ENCODE data around the gene TAS2R40. TPM values are rescaled to one million over a fixed set of nuclear protein-coding genes. Genes with fewer than 3 reads are reported as not detected.
A peak's percentile ranks its signal among the peaks of the same experiment; 100 is the strongest.
"Not testable (repeated sequence)": the region's sequence is repeated elsewhere in the genome, so short reads cannot be mapped to it uniquely, and the experiment has no call there.

The TAS2R40 gene
- total RNA-seq, result not detected

DNA sequence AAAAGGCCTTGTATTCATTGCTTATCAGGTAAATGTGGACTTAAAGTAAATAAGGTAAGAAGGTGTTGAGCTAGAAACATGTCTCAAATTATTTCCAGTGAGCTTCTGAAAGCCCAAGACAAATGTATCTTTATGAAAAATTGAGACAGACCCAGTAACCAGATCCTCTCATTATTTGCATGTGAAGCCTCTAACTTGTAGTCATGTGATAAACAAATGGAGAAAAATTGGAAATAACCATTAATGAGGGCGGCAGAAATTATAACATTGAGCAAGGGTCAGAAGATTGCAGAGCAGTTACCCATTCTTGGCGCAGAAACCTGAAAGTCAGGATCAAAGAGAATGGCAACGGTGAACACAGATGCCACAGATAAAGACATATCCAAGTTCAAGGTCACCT lies at the start of gene TAS2R40:
TAS2R40 (plus strand) TSS at position 301 of the 400 bp plus-strand sequence; CDS start at position 343, 42 bp downstream.
- 74 to 87% methylated on average over 3 of the region's 3 CpGs for WGBS, 2 donors
- no peak for DNase-seq (ENCODE audit: low spot score in 2 of 2)
- intact Hi-C loops (cut with DNase I; ENCODE audit: low total_unique reads), result no loop called here
- H3K4me3 ChIP-seq (ENCODE audit: low read depth, poor library complexity, severe bottlenecking), result no peak within 1 kb of the TSS
- TF ChIP-seq, protein P1, sequence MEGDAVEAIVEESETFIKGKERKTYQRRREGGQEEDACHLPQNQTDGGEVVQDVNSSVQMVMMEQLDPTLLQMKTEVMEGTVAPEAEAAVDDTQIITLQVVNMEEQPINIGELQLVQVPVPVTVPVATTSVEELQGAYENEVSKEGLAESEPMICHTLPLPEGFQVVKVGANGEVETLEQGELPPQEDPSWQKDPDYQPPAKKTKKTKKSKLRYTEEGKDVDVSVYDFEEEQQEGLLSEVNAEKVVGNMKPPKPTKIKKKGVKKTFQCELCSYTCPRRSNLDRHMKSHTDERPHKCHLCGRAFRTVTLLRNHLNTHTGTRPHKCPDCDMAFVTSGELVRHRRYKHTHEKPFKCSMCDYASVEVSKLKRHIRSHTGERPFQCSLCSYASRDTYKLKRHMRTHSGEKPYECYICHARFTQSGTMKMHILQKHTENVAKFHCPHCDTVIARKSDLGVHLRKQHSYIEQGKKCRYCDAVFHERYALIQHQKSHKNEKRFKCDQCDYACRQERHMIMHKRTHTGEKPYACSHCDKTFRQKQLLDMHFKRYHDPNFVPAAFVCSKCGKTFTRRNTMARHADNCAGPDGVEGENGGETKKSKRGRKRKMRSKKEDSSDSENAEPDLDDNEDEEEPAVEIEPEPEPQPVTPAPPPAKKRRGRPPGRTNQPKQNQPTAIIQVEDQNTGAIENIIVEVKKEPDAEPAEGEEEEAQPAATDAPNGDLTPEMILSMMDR (IDR thresholded peaks at IDR 0.05), result no peak
- no peak for TF ChIP-seq POLR2A (IDR thresholded peaks at IDR 0.05)

GRCh38 chr7:143172354-143172753 lies 49.5 kb upstream of the TAS2R40 start:
- WGBS, 2 donors, result 42% methylated on average over 4 of the region's 4 CpGs
- no peak overlapping the region for H3K4me3 ChIP-seq (ENCODE audit: low read depth, poor library complexity, severe bottlenecking)
- no peak for TF ChIP-seq POLR2A (IDR thresholded peaks at IDR 0.05)
- TF ChIP-seq, protein P1 (IDR thresholded peaks at IDR 0.05), result no peak
- DNase-seq (ENCODE audit: low spot score in 2 of 2), result peak in 1 of 2 donors; percentile 82
- intact Hi-C loops (cut with DNase I; ENCODE audit: low total_unique reads), result no loop called here

- intact Hi-C loops (cut with DNase I; ENCODE audit: low total_unique reads), result no loop called here
- no peak for TF ChIP-seq POLR2A (IDR thresholded peaks at IDR 0.05)
- TF ChIP-seq, protein P1 (IDR thresholded peaks at IDR 0.05), result no peak
- WGBS, 2 donors, result 93 to 95% methylated on average over 5 of the region's 5 CpGs
- no peak overlapping the region for H3K4me3 ChIP-seq (ENCODE audit: low read depth, poor library complexity, severe bottlenecking)
- no peak for DNase-seq (ENCODE audit: low spot score in 2 of 2)
Measured at GRCh38 chr7:143176128-143176527, 45.7 kb upstream of the TAS2R40 start.

DNA sequence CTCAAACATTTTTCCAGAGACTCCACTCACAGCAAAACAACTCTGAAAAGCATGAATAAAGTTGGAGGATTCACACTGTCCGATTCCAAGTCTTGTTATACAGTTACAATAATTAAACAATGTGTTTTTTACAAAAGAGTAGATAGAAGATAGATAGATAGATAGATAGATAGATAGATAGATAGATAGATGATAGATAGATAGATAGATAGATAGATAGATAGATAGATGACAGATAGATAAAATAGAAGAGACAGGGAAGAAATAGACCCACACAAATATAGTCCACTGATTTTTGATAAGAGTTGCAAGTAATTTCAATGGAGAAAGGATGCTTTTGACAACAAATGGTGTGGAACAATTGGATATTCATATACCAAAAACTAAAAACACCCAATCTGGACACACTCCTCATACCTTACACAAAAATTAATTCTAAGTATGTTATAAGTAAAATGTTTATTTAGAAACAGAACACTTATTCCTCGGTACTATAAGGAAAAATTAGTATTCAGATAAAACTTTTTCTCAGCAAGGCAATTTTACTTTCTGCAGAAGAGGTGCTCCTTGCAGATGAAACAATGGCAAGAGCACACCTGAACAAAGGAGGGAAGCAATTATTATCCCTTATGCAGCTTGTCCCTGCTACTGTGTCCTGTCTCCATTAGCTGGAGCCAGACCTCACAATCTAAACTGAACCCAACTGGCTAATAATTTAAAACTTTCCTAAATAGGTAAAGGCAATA lies 44.3 kb upstream of the TAS2R40 start:
- WGBS, 2 donors, result 80 to 90% methylated on average over 2 of the region's 2 CpGs
- intact Hi-C loops (cut with DNase I; ENCODE audit: low total_unique reads), result no loop called here
- no peak for DNase-seq (ENCODE audit: low spot score in 2 of 2)
- TF ChIP-seq, protein P1 (IDR thresholded peaks at IDR 0.05), result no peak
- no peak overlapping the region for H3K4me3 ChIP-seq (ENCODE audit: low read depth, poor library complexity, severe bottlenecking)

DNA sequence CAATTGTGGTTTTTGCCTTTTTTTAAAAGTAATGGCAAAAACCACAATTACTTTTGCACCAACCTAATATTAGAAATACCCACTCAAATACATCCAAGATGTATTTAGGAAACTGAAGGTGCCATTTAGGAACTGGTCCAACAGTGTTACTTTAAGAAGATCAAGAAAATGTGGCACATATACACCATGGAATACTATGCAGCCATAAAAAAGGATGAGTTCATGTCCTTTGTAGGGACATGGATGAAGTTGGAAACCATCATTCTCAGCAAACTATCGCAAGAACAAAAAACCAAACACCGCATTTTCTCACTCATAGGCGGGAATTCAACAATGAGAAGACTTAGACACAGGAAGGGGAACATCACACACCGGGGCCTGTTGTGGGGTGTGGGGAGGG lies 41.1 kb upstream of the TAS2R40 start:
- DNase-seq (ENCODE audit: low spot score in 2 of 2); H3K4me3 ChIP-seq (ENCODE audit: low read depth, poor library complexity, severe bottlenecking); intact Hi-C loops (cut with DNase I; ENCODE audit: low total_unique reads): not testable (repeated sequence)
- 95 to 97% methylated on average over 4 of the region's 4 CpGs for WGBS, 2 donors

DNA sequence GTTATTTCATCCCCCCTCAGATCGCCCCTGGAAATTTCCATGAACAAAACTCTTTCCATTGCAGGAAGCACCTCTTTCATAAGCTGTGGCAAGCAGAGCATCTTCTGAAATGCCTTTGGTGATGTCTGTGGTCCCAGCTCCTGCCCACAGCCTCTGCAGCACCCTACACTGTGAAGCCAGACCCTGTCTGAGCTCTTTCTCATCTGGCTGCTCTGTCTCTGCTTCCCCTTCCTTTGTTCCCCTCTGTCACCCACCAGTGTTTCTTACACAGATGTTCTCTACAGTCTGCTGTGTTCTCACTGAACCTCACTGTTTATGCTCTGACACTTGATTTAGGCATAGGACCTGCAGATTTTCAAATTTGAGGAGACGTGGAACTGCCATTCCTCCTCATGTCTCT lies 40.5 kb upstream of the TAS2R40 start:
- H3K4me3 ChIP-seq (ENCODE audit: low read depth, poor library complexity, severe bottlenecking), result no peak overlapping the region
- intact Hi-C loops (cut with DNase I; ENCODE audit: low total_unique reads), result no loop called here

More for the DNA sequence above, 40.5 kb upstream of the TAS2R40 start:
- WGBS, 2 donors, result 80 to 85% methylated on average over 2 of the region's 2 CpGs
- no peak for DNase-seq (ENCODE audit: low spot score in 2 of 2)
- no peak for TF ChIP-seq POLR2A (IDR thresholded peaks at IDR 0.05)
- TF ChIP-seq, protein P1 (IDR thresholded peaks at IDR 0.05), result no peak
